ENCODE measurements around the gene KIAA1614.

DNA sequence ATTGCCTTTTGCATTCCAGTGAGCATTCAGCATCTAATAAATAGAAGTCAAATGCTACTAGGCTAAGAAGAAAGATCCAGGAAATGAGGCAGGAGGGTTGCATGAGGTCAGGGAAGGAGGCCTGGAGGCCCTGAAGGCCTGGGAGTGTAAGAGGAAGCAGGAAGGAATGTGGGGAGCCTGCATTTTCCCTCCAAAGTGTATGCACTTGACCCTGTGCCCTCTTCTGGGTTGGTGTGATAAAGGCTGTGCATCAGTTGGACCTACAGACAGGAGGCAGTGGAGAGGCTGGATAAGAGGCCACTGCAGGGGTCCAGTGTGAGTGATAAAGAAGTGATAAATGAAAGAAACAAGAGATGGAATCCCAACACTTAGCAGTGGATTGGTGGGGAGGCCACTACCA lies 20.4 kb downstream of the KIAA1614 start:
- TF ChIP-seq, protein P1, sequence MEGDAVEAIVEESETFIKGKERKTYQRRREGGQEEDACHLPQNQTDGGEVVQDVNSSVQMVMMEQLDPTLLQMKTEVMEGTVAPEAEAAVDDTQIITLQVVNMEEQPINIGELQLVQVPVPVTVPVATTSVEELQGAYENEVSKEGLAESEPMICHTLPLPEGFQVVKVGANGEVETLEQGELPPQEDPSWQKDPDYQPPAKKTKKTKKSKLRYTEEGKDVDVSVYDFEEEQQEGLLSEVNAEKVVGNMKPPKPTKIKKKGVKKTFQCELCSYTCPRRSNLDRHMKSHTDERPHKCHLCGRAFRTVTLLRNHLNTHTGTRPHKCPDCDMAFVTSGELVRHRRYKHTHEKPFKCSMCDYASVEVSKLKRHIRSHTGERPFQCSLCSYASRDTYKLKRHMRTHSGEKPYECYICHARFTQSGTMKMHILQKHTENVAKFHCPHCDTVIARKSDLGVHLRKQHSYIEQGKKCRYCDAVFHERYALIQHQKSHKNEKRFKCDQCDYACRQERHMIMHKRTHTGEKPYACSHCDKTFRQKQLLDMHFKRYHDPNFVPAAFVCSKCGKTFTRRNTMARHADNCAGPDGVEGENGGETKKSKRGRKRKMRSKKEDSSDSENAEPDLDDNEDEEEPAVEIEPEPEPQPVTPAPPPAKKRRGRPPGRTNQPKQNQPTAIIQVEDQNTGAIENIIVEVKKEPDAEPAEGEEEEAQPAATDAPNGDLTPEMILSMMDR (optimal IDR thresholded peaks at IDR 0.05 in 1 of 3, IDR thresholded peaks at IDR 0.05 in 1 of 3, conservative IDR thresholded peaks at IDR 0.05 in 1 of 3; ENCODE audit: extremely low read depth in 1 of 3, insufficient read depth in 2 of 3, low read length in 3 of 3): no peak
- no peak for TF ChIP-seq EZH2 (IDR thresholded peaks at IDR 0.05; ENCODE audit: low read length)
